Stimulated activated CD8-positive, alpha-beta memory T cell treated with anti-CD3 and anti-CD28 coated beads, Interleukin-12 subunit alpha, Interleukin-12 subunit beta, amount 100 ng/mL, for 4 hours (primary cell): ENCODE measurements around the gene RIMS1.

Experiments
- DNase-seq: peaks from one replicate; pipeline ENCODE4 v3.0.0-alpha.2; 2020; ENCODE audit warnings: low read depth

The RIMS1 gene

GRCh38 chr6:72084992-72085569, 198.7 kb downstream of the RIMS1 start:
- no peak for DNase-seq

- no peak for DNase-seq
These were observed 208.2 kb downstream of the RIMS1 start for GRCh38 chr6:72094506-72094905.

- DNase-seq = no peak
These were observed 216.2 kb downstream of the RIMS1 start for GRCh38 chr6:72102561-72102960.

GRCh38 chr6:72111611-72112010, 225.3 kb downstream of the RIMS1 start:
- DNase-seq = no peak

GRCh38 chr6:72130327-72130726, 244.0 kb downstream of the RIMS1 start:
- no peak for DNase-seq

GRCh38 chr6:72132427-72132826, 246.1 kb downstream of the RIMS1 start:
- DNase-seq = no peak

GRCh38 chr6:72132851-72133250, 246.5 kb downstream of the RIMS1 start:
- DNase-seq = no peak

- DNase-seq = no peak
These were observed 247.0 kb downstream of the RIMS1 start for GRCh38 chr6:72133324-72133723.

GRCh38 chr6:72140795-72141194, 254.4 kb downstream of the RIMS1 start:
- DNase-seq = no peak

GRCh38 chr6:72149715-72150114, 263.4 kb downstream of the RIMS1 start:
- no peak for DNase-seq

- no peak for DNase-seq
These were observed 265.4 kb downstream of the RIMS1 start for GRCh38 chr6:72151742-72152141.

- no peak for DNase-seq
These were observed 289.6 kb downstream of the RIMS1 start for GRCh38 chr6:72175916-72176315.

- no peak for DNase-seq
These were observed 296.2 kb downstream of the RIMS1 start for GRCh38 chr6:72182337-72183246.

GRCh38 chr6:72203983-72204382, 317.6 kb downstream of the RIMS1 start:
- no peak for DNase-seq

- no peak for DNase-seq
These were observed 319.1 kb downstream of the RIMS1 start for GRCh38 chr6:72205500-72205899.

- no peak for DNase-seq
These were observed 320.3 kb downstream of the RIMS1 start for GRCh38 chr6:72206606-72207005.

- no peak for DNase-seq
These were observed 326.3 kb downstream of the RIMS1 start for GRCh38 chr6:72212686-72213085.

GRCh38 chr6:72213654-72214053, 327.3 kb downstream of the RIMS1 start:
- DNase-seq = no peak

GRCh38 chr6:72216222-72217068, 330.1 kb downstream of the RIMS1 start:
- DNase-seq = no peak

- no peak for DNase-seq
These were observed 331.3 kb downstream of the RIMS1 start for GRCh38 chr6:72217626-72218025.

GRCh38 chr6:72218125-72218524, 331.8 kb downstream of the RIMS1 start:
- DNase-seq = no peak

- no peak for DNase-seq
These were observed 333.2 kb downstream of the RIMS1 start for GRCh38 chr6:72219536-72219935.

- DNase-seq = no peak
These were observed 351.7 kb downstream of the RIMS1 start for GRCh38 chr6:72238021-72238420.
